K562 (cell line): Measurements from ENCODE around the gene DGCR8. TPM values are rescaled to one million over a fixed set of nuclear protein-coding genes. Genes with fewer than 3 reads are reported as not detected.

ENCODE experiments used
- CBFA2T3 ChIP-seq: fragments of 450-650 bp; IDR thresholded peaks from 2 replicates; pipeline ENCODE4 v1.6.1; 2017
- ELF2 ChIP-seq: fragments of 250-450 bp; sonication (Bioruptor Pico); IDR thresholded peaks from 2 replicates; pipeline ENCODE4 v1.5.0; 2021; ENCODE audit warnings: mild to moderate bottlenecking
- GABPB2 ChIP-seq: fragments of 250-450 bp; sonication (Bioruptor Pico); conservative IDR thresholded peaks from 2 replicates; pipeline ENCODE4 v1.5.1; 2021; ENCODE audit warnings: mild to moderate bottlenecking
- GTF2F1 ChIP-seq: IDR thresholded peaks from 2 replicates; pipeline ENCODE4 v1.6.1; 2011; ENCODE audit warnings: low read depth, low read length, improper control_type of control experiment
- NFIC ChIP-seq: fragments of 450-650 bp; IDR thresholded peaks from 2 replicates; pipeline ENCODE4 v1.6.1; 2017; ENCODE audit warnings: mild to moderate bottlenecking, inconsistent platforms
- POLR2B ChIP-seq: fragments of 450-650 bp; IDR thresholded peaks from 2 replicates; pipeline ENCODE4 v1.6.1; 2018; ENCODE audit warnings: low read depth; ENCODE audit not compliant: partially characterized antibody
- SNIP1 ChIP-seq: fragments of 450-650 bp; IDR thresholded peaks from 2 replicates; pipeline ENCODE4 v1.7.1; 2017; ENCODE audit warnings: low read depth, mild to moderate bottlenecking
- TAF9B ChIP-seq: fragments of 450-650 bp; IDR thresholded peaks from 2 replicates; pipeline ENCODE4 v1.6.1; 2018; ENCODE audit warnings: mild to moderate bottlenecking; ENCODE audit not compliant: partially characterized antibody
- ZNF584 ChIP-seq: fragments of 200-800 bp; sonication (Bioruptor generic); IDR thresholded peaks from 2 replicates; pipeline ENCODE4 v1.6.1; 2016; ENCODE audit warnings: low read depth, mild to moderate bottlenecking, missing genetic modification characterization, missing compliant biosample characterization
- polyA plus RNA-seq, 8 experiments: library from polyadenylated mRNA; depleted of rRNA in 4 of 8; stranded (reverse) in 5 of 8; unstranded in 3 of 8; fragments of >200 nt; fragmentation: Nextera tagmentation in 2 of 8; fragmentation: Illumina TruSeq in 1 of 8; extraction: Ambion mirVana in 2 of 8; extraction: Trizol in 1 of 8; gene quantifications; 2 replicates each; pipeline versions ENCODE4 v1.2.1 to v1.2.3, GENCODE V29; 2011 to 2014; ENCODE audit warnings: inconsistent platforms in 1 of 8, missing spikeins in 1 of 8
- total RNA-seq, 7 experiments: library from RNA; depleted of rRNA in 6 of 7; stranded (reverse); fragments of >200 nt in 6 of 7; fragmentation: Illumina TruSeq in 2 of 7; extraction: Trizol in 2 of 7; gene quantifications; 2 replicates each; pipeline versions ENCODE4 v1.2.1 to v1.2.3, GENCODE V29; 2011 to 2021; ENCODE audit warnings: low replicate concordance in 1 of 7
- TF ChIP-seq, protein P1 (sequence below), 2 experiments: fragments of 200-800 bp in 1 of 2; sonication (Bioruptor generic) in 1 of 2; sonication (generic) in 1 of 2; formaldehyde crosslinking in 1 of 2; IDR thresholded peaks in 1 of 2; conservative IDR thresholded peaks in 1 of 2; 2 replicates each; pipeline versions ENCODE4 v1.5.0 to v1.6.1; 2016 to 2020; ENCODE audit warnings: missing compliant biosample characterization in 1 of 2, missing genetic modification characterization in 1 of 2, missing genetic modification reagents in 1 of 2
- TF ChIP-seq, protein P2 (sequence below), 2 experiments: fragments of 450-650 bp; formaldehyde crosslinking in 1 of 2; IDR thresholded peaks; 2 replicates each; pipeline versions ENCODE4 v1.4.0 to v1.6.1; 2014 to 2020; ENCODE audit warnings: mild to moderate bottlenecking in 2 of 2, borderline replicate concordance in 1 of 2, low read depth in 1 of 2
- TF ChIP-seq, protein P3 (sequence below): sonication (generic); formaldehyde crosslinking; IDR thresholded peaks from 2 replicates; pipeline ENCODE4 v1.5.0; 2020; ENCODE audit warnings: missing genetic modification reagents
- TF ChIP-seq, protein P4 (sequence below): sonication (generic); formaldehyde crosslinking; IDR thresholded peaks from 2 replicates; pipeline ENCODE4 v1.8.1; 2023; ENCODE audit warnings: mild to moderate bottlenecking, missing genetic modification reagents

Gene DGCR8
- total and polyA plus RNA-seq, 9 of the 15 experiments (the other 6 are each of a cell fraction or from before 2014, with no cell fraction given): 5.9 to 144 (median 80.1) TPM

DNA sequence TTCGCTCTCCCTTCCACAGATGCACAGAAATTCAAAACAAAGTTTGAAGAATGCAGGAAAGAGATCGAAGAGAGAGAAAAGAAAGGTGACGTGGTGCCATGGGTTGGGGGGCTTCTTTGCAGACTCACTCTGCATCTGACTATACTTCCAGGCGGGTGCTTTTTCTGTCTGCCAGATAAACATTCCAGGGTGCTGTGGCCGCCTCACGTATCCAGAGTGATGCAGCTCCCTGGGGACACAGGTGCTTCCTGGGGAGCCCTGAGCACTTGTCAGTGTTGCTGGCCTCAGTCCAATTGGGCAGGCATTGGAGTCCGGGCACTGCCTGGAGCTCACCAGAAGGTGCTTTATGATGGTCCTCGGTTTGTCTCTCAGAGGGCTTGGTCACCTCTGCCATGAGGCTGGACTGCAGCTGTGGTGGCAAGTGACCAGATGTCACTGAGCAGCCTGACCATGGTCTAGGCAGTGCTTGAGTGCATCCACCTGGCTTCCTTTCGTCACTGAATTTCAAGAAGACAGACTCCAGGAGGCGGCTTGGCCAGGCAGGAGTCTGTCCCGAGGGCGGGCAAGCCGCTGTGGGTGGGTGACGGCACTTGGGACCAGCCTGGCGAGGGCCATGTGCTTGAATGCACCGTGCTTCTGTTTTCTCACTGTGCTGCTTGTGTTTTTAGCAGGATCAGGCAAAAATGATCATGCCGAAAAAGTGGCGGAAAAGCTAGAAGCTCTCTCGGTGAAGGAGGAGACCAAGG, 46.4 kb downstream of the DGCR8 start (continued):
- TF ChIP-seq GTF2F1: no peak
- TF ChIP-seq, protein P1, sequence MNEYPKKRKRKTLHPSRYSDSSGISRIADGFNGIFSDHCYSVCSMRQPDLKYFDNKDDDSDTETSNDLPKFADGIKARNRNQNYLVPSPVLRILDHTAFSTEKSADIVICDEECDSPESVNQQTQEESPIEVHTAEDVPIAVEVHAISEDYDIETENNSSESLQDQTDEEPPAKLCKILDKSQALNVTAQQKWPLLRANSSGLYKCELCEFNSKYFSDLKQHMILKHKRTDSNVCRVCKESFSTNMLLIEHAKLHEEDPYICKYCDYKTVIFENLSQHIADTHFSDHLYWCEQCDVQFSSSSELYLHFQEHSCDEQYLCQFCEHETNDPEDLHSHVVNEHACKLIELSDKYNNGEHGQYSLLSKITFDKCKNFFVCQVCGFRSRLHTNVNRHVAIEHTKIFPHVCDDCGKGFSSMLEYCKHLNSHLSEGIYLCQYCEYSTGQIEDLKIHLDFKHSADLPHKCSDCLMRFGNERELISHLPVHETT (CRISPR knock-in tag; conservative IDR thresholded peaks at IDR 0.05 in 1 of 2, IDR thresholded peaks at IDR 0.05 in 1 of 2): 0 out of 4 replicates have a peak, but pooled peaks of 1 of the 2 experiments have one; percentile 33
- TF ChIP-seq POLR2B: peak; percentile 18
- TF ChIP-seq, protein P2, sequence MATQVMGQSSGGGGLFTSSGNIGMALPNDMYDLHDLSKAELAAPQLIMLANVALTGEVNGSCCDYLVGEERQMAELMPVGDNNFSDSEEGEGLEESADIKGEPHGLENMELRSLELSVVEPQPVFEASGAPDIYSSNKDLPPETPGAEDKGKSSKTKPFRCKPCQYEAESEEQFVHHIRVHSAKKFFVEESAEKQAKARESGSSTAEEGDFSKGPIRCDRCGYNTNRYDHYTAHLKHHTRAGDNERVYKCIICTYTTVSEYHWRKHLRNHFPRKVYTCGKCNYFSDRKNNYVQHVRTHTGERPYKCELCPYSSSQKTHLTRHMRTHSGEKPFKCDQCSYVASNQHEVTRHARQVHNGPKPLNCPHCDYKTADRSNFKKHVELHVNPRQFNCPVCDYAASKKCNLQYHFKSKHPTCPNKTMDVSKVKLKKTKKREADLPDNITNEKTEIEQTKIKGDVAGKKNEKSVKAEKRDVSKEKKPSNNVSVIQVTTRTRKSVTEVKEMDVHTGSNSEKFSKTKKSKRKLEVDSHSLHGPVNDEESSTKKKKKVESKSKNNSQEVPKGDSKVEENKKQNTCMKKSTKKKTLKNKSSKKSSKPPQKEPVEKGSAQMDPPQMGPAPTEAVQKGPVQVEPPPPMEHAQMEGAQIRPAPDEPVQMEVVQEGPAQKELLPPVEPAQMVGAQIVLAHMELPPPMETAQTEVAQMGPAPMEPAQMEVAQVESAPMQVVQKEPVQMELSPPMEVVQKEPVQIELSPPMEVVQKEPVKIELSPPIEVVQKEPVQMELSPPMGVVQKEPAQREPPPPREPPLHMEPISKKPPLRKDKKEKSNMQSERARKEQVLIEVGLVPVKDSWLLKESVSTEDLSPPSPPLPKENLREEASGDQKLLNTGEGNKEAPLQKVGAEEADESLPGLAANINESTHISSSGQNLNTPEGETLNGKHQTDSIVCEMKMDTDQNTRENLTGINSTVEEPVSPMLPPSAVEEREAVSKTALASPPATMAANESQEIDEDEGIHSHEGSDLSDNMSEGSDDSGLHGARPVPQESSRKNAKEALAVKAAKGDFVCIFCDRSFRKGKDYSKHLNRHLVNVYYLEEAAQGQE (IDR thresholded peaks at IDR 0.05; ENCODE audit: borderline replicate concordance): no peak
- TF ChIP-seq, protein P2 (CRISPR knock-in tag; IDR thresholded peaks at IDR 0.05; ENCODE audit: low read depth): no peak
- no peak for TF ChIP-seq GABPB2 (CRISPR knock-in tag)
- TF ChIP-seq ZNF584: no peak
- TF ChIP-seq, protein P3, sequence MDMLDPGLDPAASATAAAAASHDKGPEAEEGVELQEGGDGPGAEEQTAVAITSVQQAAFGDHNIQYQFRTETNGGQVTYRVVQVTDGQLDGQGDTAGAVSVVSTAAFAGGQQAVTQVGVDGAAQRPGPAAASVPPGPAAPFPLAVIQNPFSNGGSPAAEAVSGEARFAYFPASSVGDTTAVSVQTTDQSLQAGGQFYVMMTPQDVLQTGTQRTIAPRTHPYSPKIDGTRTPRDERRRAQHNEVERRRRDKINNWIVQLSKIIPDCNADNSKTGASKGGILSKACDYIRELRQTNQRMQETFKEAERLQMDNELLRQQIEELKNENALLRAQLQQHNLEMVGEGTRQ (CRISPR knock-in tag): no peak
- 0 out of 2 replicates have a peak, but pooled peaks have one; percentile 4 for TF ChIP-seq NFIC
- TF ChIP-seq, protein P4, sequence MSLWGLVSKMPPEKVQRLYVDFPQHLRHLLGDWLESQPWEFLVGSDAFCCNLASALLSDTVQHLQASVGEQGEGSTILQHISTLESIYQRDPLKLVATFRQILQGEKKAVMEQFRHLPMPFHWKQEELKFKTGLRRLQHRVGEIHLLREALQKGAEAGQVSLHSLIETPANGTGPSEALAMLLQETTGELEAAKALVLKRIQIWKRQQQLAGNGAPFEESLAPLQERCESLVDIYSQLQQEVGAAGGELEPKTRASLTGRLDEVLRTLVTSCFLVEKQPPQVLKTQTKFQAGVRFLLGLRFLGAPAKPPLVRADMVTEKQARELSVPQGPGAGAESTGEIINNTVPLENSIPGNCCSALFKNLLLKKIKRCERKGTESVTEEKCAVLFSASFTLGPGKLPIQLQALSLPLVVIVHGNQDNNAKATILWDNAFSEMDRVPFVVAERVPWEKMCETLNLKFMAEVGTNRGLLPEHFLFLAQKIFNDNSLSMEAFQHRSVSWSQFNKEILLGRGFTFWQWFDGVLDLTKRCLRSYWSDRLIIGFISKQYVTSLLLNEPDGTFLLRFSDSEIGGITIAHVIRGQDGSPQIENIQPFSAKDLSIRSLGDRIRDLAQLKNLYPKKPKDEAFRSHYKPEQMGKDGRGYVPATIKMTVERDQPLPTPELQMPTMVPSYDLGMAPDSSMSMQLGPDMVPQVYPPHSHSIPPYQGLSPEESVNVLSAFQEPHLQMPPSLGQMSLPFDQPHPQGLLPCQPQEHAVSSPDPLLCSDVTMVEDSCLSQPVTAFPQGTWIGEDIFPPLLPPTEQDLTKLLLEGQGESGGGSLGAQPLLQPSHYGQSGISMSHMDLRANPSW (CRISPR knock-in tag): peak; percentile 76; the same call in 1 of the 2 replicates
- no peak for TF ChIP-seq CBFA2T3
- TF ChIP-seq TAF9B: no peak
- no peak for TF ChIP-seq SNIP1
- no peak for TF ChIP-seq ELF2 (CRISPR knock-in tag)
